H1 (cell line): ENCODE data around the gene POGLUT2. TPM values are rescaled to one million over a fixed set of nuclear protein-coding genes. Genes with fewer than 3 reads are reported as not detected.

Source experiments
- BCL11A ChIP-seq, 2 experiments: IDR thresholded peaks; one replicate each; pipeline ENCODE4 v1.6.1; 2011; ENCODE audit warnings: low read depth in 2 of 2, low read length in 2 of 2, mild to moderate bottlenecking in 2 of 2
- BRCA1 ChIP-seq: IDR thresholded peaks from 2 replicates; pipeline ENCODE4 v1.6.1; 2012; ENCODE audit warnings: low read depth, low read length, improper control_type of control experiment
- EP300 ChIP-seq, 2 experiments: IDR thresholded peaks; 1 replicate in 1 of 2; 2 replicates in 1 of 2; pipeline ENCODE4 v1.6.1; 2011 to 2012; ENCODE audit warnings: low read depth in 2 of 2, low read length in 2 of 2, mild to moderate bottlenecking in 2 of 2, borderline replicate concordance in 1 of 2, inconsistent platforms in 1 of 2, moderate library complexity in 1 of 2
- KDM4A ChIP-seq: IDR thresholded peaks from one replicate; pipeline ENCODE4 v1.7.1; 2012; ENCODE audit warnings: low read depth, mild to moderate bottlenecking, moderate library complexity, low read length, inconsistent platforms; ENCODE audit not compliant: severe bottlenecking
- PHF8 ChIP-seq: fragments of 200-600 bp; sonication (generic); conservative IDR thresholded peaks from 2 replicates; pipeline ENCODE4 v1.7.1; 2012; ENCODE audit warnings: low read depth, mild to moderate bottlenecking, inconsistent platforms, low read length, moderate library complexity
- SRF ChIP-seq: IDR thresholded peaks from 2 replicates; pipeline ENCODE4 v1.6.1; 2011; ENCODE audit warnings: mild to moderate bottlenecking, low read depth, low read length, moderate library complexity
- TCF12 ChIP-seq: IDR thresholded peaks from 2 replicates; pipeline ENCODE4 v1.6.1; 2011; ENCODE audit warnings: low read depth, mild to moderate bottlenecking, low read length
- ZNF274 ChIP-seq: IDR thresholded peaks from 2 replicates; pipeline ENCODE4 v1.7.0; 2012; ENCODE audit warnings: low read length, borderline replicate concordance; ENCODE audit errors: extremely low read depth
- polyA plus RNA-seq, 7 experiments: library from polyadenylated mRNA; depleted of rRNA in 3 of 7; stranded (reverse) in 5 of 7; unstranded in 2 of 7; fragments of >200 nt in 5 of 7; fragments of 200-250 nt in 2 of 7; gene quantifications; 1 replicate in 5 of 7; 2 replicates in 1 of 7; 4 replicates in 1 of 7; pipeline versions ENCODE4 v1.2.1 to v1.2.3, GENCODE V29; 2011 to 2013; ENCODE audit warnings: missing spikeins in 2 of 7, mixed read lengths in 2 of 7
- total RNA-seq: library from RNA; stranded (reverse); fragmentation: NEBNext Ultra II Directional; extraction: Animal tissue kit (Norgen Biotek cat#: 25700); gene quantifications from 2 replicates; pipeline ENCODE4 v1.2.1, GENCODE V29; 2021

POGLUT2 gene
- total and polyA plus RNA-seq, 2 of the 8 experiments (the other 6 are each of a cell fraction or from before 2014, with no cell fraction given), result 9.9 to 22.3 TPM

DNA sequence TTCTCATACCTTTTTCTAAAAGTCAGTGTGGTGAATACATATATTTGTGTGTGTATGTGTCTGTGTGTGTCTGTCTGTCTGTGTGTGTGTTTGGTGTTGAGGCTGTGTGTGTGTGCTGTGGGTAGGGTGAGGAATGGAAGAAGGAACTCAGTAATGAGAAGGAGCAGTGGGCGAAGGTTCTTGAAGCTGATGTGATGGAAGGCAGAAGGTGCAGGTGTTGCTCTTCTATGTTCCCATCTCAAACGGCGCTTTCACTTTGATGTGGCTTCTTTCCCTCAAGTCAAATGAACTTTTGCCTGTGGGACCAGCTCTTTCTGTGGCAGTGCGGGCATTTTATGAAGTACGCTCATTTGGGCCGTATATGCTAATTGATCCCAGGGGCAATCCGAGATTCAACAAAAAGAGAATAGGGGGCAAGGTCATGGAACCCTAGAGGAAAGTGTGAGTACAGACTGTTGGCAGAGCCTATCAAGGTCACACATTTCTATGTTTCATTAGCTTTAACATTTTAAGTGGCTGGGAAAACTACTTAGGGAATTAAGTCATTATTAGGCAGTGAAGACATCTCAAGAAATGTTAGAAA, 15.3 kb upstream of the POGLUT2 start (continued):
- TF ChIP-seq EP300 (IDR thresholded peaks at IDR 0.05; ENCODE audit: borderline replicate concordance in 1 of 2, low read depth in 2 of 2, low read length in 2 of 2), result no peak
- TF ChIP-seq KDM4A, result no peak
- TF ChIP-seq BRCA1, result no peak
- TF ChIP-seq SRF, result no peak
- TF ChIP-seq BCL11A (IDR thresholded peaks at IDR 0.05; ENCODE audit: low read depth in 2 of 2, low read length in 2 of 2), result no peak
- TF ChIP-seq PHF8, result no peak
- TF ChIP-seq TCF12, result no peak
- no peak for TF ChIP-seq ZNF274
- TF ChIP-seq, all 59 proteins: peak for 0
